Neural progenitor cell (in vitro differentiated cells): ENCODE measurements around the gene NXF1.

Source experiments
- CTCF ChIP-seq: fragments of 200-600 bp; sonication (generic); IDR thresholded peaks from 2 replicates; pipeline ENCODE4 v1.5.1; 2017; ENCODE audit warnings: antibody characterized with exemption, mild to moderate bottlenecking
- EZH2 ChIP-seq: fragments of 200-600 bp; sonication (generic); IDR thresholded peaks from 2 replicates; pipeline ENCODE4 v1.6.1; 2017; ENCODE audit warnings: antibody characterized with exemption, mild to moderate bottlenecking, moderate library complexity
- EZH2phosphoT487 ChIP-seq: fragments of 200-600 bp; sonication (generic); IDR thresholded peaks from 2 replicates; pipeline ENCODE4 v1.6.1; 2017; ENCODE audit warnings: antibody characterized with exemption

GRCh38 chr11:62835336-62835735 is 30.1 kb upstream of the NXF1 start:
- no peak for TF ChIP-seq CTCF
- no peak for TF ChIP-seq EZH2
- no peak for TF ChIP-seq EZH2phosphoT487
